H1 (cell line): ENCODE measurements around the gene PRKAB2. TPM values are rescaled to one million over a fixed set of nuclear protein-coding genes. Genes with fewer than 3 reads are reported as not detected.
A peak's percentile ranks its signal among the peaks of the same experiment; 100 is the strongest.

Experiments
- CTCF ChIA-PET: fragments of 300-600 bp; sonication (Branson Sonifier 250); formaldehyde crosslinking; loops from one replicate; lab custom pipeline; 2021; ENCODE audit not compliant: partially characterized antibody; lab: Charles Lee
- POLR2A ChIA-PET: fragments of 300-600 bp; sonication (Branson Sonifier 250); formaldehyde crosslinking; loops from one replicate; lab custom pipeline; 2021; ENCODE audit warnings: inconsistent platforms; ENCODE audit not compliant: partially characterized antibody; lab: Charles Lee
- DNase-seq, 2 experiments: peaks; one replicate each; pipeline versions ENCODE4 v3.0.0 to v3.0.0-alpha.2; 2010 to 2022; ENCODE audit warnings: low spot score in 2 of 2, low read depth in 1 of 2, mixed read lengths in 1 of 2
- FAIRE-seq: peaks from 2 replicates; lab custom pipeline; 2011; peaks lifted over from hg19 to GRCh38; lab: Jason Lieb, UNC
- H2AFZ ChIP-seq: 2 replicates; pipeline ENCODE4 v1.8.1; 2012; ENCODE audit warnings: low read length, inconsistent platforms
- H2AK5ac ChIP-seq: 2 replicates; pipeline ENCODE4 v1.6.1; 2013; ENCODE audit warnings: low read depth, low read length
- H2BK120ac ChIP-seq: replicated peaks from 2 replicates; pipeline ENCODE3; 2013; ENCODE audit warnings: low read depth, low read length, inconsistent platforms
- H2BK12ac ChIP-seq: 2 replicates; pipeline ENCODE4 v1.6.1; 2013; ENCODE audit warnings: low read depth, low read length
- H2BK15ac ChIP-seq: 2 replicates; pipeline ENCODE4 v1.6.1; 2013; ENCODE audit warnings: low read length
- H2BK20ac ChIP-seq: 2 replicates; pipeline ENCODE4 v1.6.1; 2013; ENCODE audit warnings: low read length
- H2BK5ac ChIP-seq: 2 replicates; pipeline ENCODE4 v1.6.1; 2013; ENCODE audit warnings: low read depth, low read length
- H3K14ac ChIP-seq: 2 replicates; pipeline ENCODE4 v1.6.1; 2013; ENCODE audit warnings: inconsistent platforms; ENCODE audit not compliant: insufficient read length
- H3K18ac ChIP-seq: 2 replicates; pipeline ENCODE4 v1.6.1; 2013; ENCODE audit warnings: low read length; ENCODE audit errors: extremely low read depth
- H3K23ac ChIP-seq: 2 replicates; pipeline ENCODE4 v1.6.1; 2013; ENCODE audit warnings: inconsistent platforms; ENCODE audit not compliant: insufficient read length
- H3K23me2 ChIP-seq: 2 replicates; pipeline ENCODE4 v1.6.1; 2013; ENCODE audit warnings: low read depth, low read length
- H3K27ac ChIP-seq: 2 replicates; pipeline ENCODE4 v1.6.1; 2011; ENCODE audit warnings: low read depth, low read length, inconsistent platforms
- H3K27me3 ChIP-seq, 4 experiments: replicated peaks in 1 of 4; 1 replicate in 1 of 4; 2 replicates in 3 of 4; pipeline versions ENCODE4 v1.6.1 to v1.8.1; 2011 to 2013; ENCODE audit warnings: low read length in 3 of 4, mild to moderate bottlenecking in 3 of 4, inconsistent platforms in 2 of 4, mixed read lengths in 2 of 4, moderate library complexity in 1 of 4; ENCODE audit not compliant: control insufficient read depth in 3 of 4, insufficient read depth in 3 of 4; ENCODE audit errors: extremely low read depth in 1 of 4
- H3K36me3 ChIP-seq, 4 experiments: 2 replicates each; pipeline versions ENCODE4 v1.6.1 to v1.8.1; 2011 to 2013; ENCODE audit warnings: mild to moderate bottlenecking in 4 of 4, low read length in 3 of 4, moderate library complexity in 2 of 4, control low read depth in 1 of 4, inconsistent platforms in 1 of 4; ENCODE audit not compliant: insufficient read depth in 4 of 4, control insufficient read depth in 2 of 4
- H3K4ac ChIP-seq: replicated peaks from 2 replicates; pipeline ENCODE3; 2013; ENCODE audit warnings: low read length, low read depth, mixed read lengths, inconsistent platforms; ENCODE audit not compliant: insufficient read length
- H3K4me1 ChIP-seq, 4 experiments: replicated peaks in 1 of 4; 1 replicate in 1 of 4; 2 replicates in 3 of 4; pipeline versions ENCODE4 v1.6.1 to v1.8.1; 2011 to 2013; ENCODE audit warnings: low read length in 3 of 4, inconsistent platforms in 2 of 4, mixed read lengths in 1 of 4; ENCODE audit not compliant: insufficient read depth in 4 of 4, control insufficient read depth in 3 of 4
- H3K4me2 ChIP-seq, 2 experiments: 2 replicates each; pipeline versions ENCODE4 v1.6.1 to v1.8.1; 2011 to 2013; ENCODE audit warnings: low read depth in 2 of 2, low read length in 2 of 2, control low read depth in 1 of 2, inconsistent platforms in 1 of 2, mild to moderate bottlenecking in 1 of 2; ENCODE audit not compliant: insufficient read depth in 1 of 2
- H3K4me3 ChIP-seq, 4 experiments: fragments of 200-600, 300-600 bp in 1 of 4; sonication (generic), shearing (Covaris generic), sonication (Bioruptor Twin) in 1 of 4; 2 replicates each; pipeline versions ENCODE4 v1.5.1 to v1.8.1; 2011 to 2016; ENCODE audit warnings: low read length in 4 of 4, low read depth in 3 of 4, control low read depth in 2 of 4, inconsistent platforms in 2 of 4, mild to moderate bottlenecking in 2 of 4, mixed read lengths in 1 of 4, moderate library complexity in 1 of 4; ENCODE audit not compliant: insufficient read depth in 2 of 4; ENCODE audit errors: extremely low read depth in 1 of 4
- H3K56ac ChIP-seq: replicated peaks from 2 replicates; pipeline ENCODE3; 2013; ENCODE audit warnings: low read depth, mild to moderate bottlenecking, mixed read lengths, low read length, inconsistent platforms; ENCODE audit not compliant: insufficient read length
- H3K79me1 ChIP-seq: 2 replicates; pipeline ENCODE4 v1.6.1; 2013; ENCODE audit warnings: low read depth, low read length, control low read depth
- H3K79me2 ChIP-seq, 2 experiments: 2 replicates each; pipeline versions ENCODE4 v1.6.1 to v1.8.1; 2012 to 2013; ENCODE audit warnings: low read length in 2 of 2, mild to moderate bottlenecking in 2 of 2, inconsistent platforms in 1 of 2; ENCODE audit not compliant: insufficient read depth in 2 of 2, control insufficient read depth in 1 of 2
- H3K9ac ChIP-seq, 4 experiments: replicated peaks in 1 of 4; 1 replicate in 1 of 4; 2 replicates in 3 of 4; pipeline versions ENCODE4 v1.6.1 to v1.8.1; 2011 to 2013; ENCODE audit warnings: low read depth in 3 of 4, low read length in 3 of 4, control low read depth in 2 of 4, mild to moderate bottlenecking in 2 of 4, moderate library complexity in 2 of 4, inconsistent platforms in 1 of 4; ENCODE audit errors: extremely low read depth in 1 of 4
- H3K9me3 ChIP-seq, 2 experiments: 2 replicates each; pipeline versions ENCODE4 v1.6.1 to v1.8.1; 2012 to 2013; ENCODE audit warnings: mild to moderate bottlenecking in 2 of 2, moderate library complexity in 2 of 2, control low read depth in 1 of 2, inconsistent platforms in 1 of 2, low read depth in 1 of 2, low read length in 1 of 2, mixed read lengths in 1 of 2; ENCODE audit not compliant: insufficient read depth in 2 of 2
- H4K20me1 ChIP-seq, 2 experiments: replicated peaks in 1 of 2; 2 replicates each; pipeline versions ENCODE3 to v1.8.1; 2011 to 2013; ENCODE audit warnings: inconsistent platforms in 2 of 2, low read length in 2 of 2, mild to moderate bottlenecking in 1 of 2; ENCODE audit not compliant: insufficient read depth in 2 of 2, control insufficient read depth in 1 of 2
- H4K5ac ChIP-seq: 2 replicates; pipeline ENCODE4 v1.6.1; 2013; ENCODE audit warnings: low read length, low read depth, mixed read lengths, inconsistent platforms; ENCODE audit not compliant: insufficient read length
- H4K8ac ChIP-seq: 2 replicates; pipeline ENCODE4 v1.8.0; 2013; ENCODE audit warnings: mild to moderate bottlenecking, moderate library complexity, low read length, inconsistent platforms; ENCODE audit not compliant: insufficient read depth; ENCODE audit errors: extremely low read depth
- H4K91ac ChIP-seq: replicated peaks from 2 replicates; pipeline ENCODE3; 2013; ENCODE audit warnings: low read length, mixed read lengths, inconsistent platforms; ENCODE audit not compliant: insufficient read length
- ATF2 ChIP-seq: IDR thresholded peaks from 2 replicates; pipeline ENCODE4 v1.6.1; 2012; ENCODE audit warnings: low read length, inconsistent platforms
- CTBP2 ChIP-seq: IDR thresholded peaks from 2 replicates; pipeline ENCODE4 v1.7.0; 2011; ENCODE audit warnings: borderline replicate concordance, mild to moderate bottlenecking, moderate library complexity, mixed read lengths, low read length; ENCODE audit not compliant: insufficient read depth, insufficient read length
- JUN ChIP-seq: IDR thresholded peaks from 2 replicates; pipeline ENCODE4 v1.6.1; 2011; ENCODE audit warnings: low read depth, mild to moderate bottlenecking, improper control_type of control experiment, low read length
- MAFK ChIP-seq: IDR thresholded peaks from 2 replicates; pipeline ENCODE4 v1.6.1; 2012; ENCODE audit warnings: low read depth, mild to moderate bottlenecking, improper control_type of control experiment, low read length
- NANOG ChIP-seq: IDR thresholded peaks from 2 replicates; pipeline ENCODE4 v1.6.1; 2011; ENCODE audit warnings: low read length, low read depth, mild to moderate bottlenecking, inconsistent platforms; ENCODE audit not compliant: insufficient read depth, poor library complexity, severe bottlenecking
- RFX5 ChIP-seq: IDR thresholded peaks from 2 replicates; pipeline ENCODE4 v1.6.1; 2011; ENCODE audit warnings: low read depth, low read length, improper control_type of control experiment, borderline replicate concordance
- SIRT6 ChIP-seq: IDR thresholded peaks from one replicate; pipeline ENCODE4 v1.7.1; 2012; ENCODE audit warnings: low read length, inconsistent platforms
- SP2 ChIP-seq: IDR thresholded peaks from 2 replicates; pipeline ENCODE4 v1.6.1; 2012; ENCODE audit warnings: mild to moderate bottlenecking, low read length, inconsistent platforms
- USF2 ChIP-seq: IDR thresholded peaks from 2 replicates; pipeline ENCODE4 v1.6.1; 2011; ENCODE audit warnings: low read length, improper control_type of control experiment
- YY1 ChIP-seq: IDR thresholded peaks from 2 replicates; pipeline ENCODE4 v1.6.1; 2011; ENCODE audit warnings: low read depth, mild to moderate bottlenecking, low read length
- ZNF274 ChIP-seq: IDR thresholded peaks from 2 replicates; pipeline ENCODE4 v1.7.0; 2012; ENCODE audit warnings: low read length, borderline replicate concordance; ENCODE audit errors: extremely low read depth
- WGBS, 2 experiments: shearing (Covaris generic) in 1 of 2; methylation state at CpG; one replicate each; pipeline versions ENCODE4 v1.1.6 to v1.1.7; 2013 to 2015; ENCODE audit warnings: low lambda C conversion rate in 2 of 2, mixed read lengths in 2 of 2, inconsistent platforms in 1 of 2, low coverage in 1 of 2, missing lambda C conversion rate in 1 of 2; ENCODE audit not compliant: insufficient replicate concordance in 2 of 2, insufficient coverage in 1 of 2, insufficient read length in 1 of 2; ENCODE audit errors: extremely low coverage in 1 of 2, missing lambda C conversion rate in 1 of 2; 5-methylcytosine and 5-hydroxymethylcytosine counted together
- polyA plus RNA-seq, 7 experiments: library from polyadenylated mRNA; depleted of rRNA in 3 of 7; stranded (reverse) in 5 of 7; unstranded in 2 of 7; fragments of >200 nt in 5 of 7; fragments of 200-250 nt in 2 of 7; gene quantifications; 1 replicate in 5 of 7; 2 replicates in 1 of 7; 4 replicates in 1 of 7; pipeline versions ENCODE4 v1.2.1 to v1.2.3, GENCODE V29; 2011 to 2013; ENCODE audit warnings: missing spikeins in 2 of 7, mixed read lengths in 2 of 7
- total RNA-seq: library from RNA; stranded (reverse); fragmentation: NEBNext Ultra II Directional; extraction: Animal tissue kit (Norgen Biotek cat#: 25700); gene quantifications from 2 replicates; pipeline ENCODE4 v1.2.1, GENCODE V29; 2021

PRKAB2 gene
- total and polyA plus RNA-seq, 2 of the 8 experiments (the other 6 are each of a cell fraction or from before 2014, with no cell fraction given): 15.0 to 18.9 TPM

GRCh38 chr1:147109762-147110161 is 62.5 kb downstream of the PRKAB2 start:
- H4K91ac ChIP-seq: no peak overlapping the region
- no peak overlapping the region for H2BK5ac ChIP-seq
- DNase-seq (no peak), FAIRE-seq (no peak)
- no peaks in the 10 kb centered on the region for H3K27me3 ChIP-seq
- no peak overlapping the region for H3K14ac ChIP-seq
- CTCF ChIA-PET: no interaction called here
- H2BK15ac ChIP-seq: no peak overlapping the region
- WGBS, 2 experiments: 75% methylated on average over 4 of the region's 4 CpGs; no CpG with 5 or more reads in 1 of the 2 experiments
- H3K56ac ChIP-seq: no peak overlapping the region
- no peak overlapping the region for H2AK5ac ChIP-seq
- no peak overlapping the region for H3K4me3 ChIP-seq
- no peaks in the 10 kb centered on the region for H3K4me1 ChIP-seq
- no peak overlapping the region for H3K18ac ChIP-seq
- no peak overlapping the region for H4K8ac ChIP-seq
- no peak overlapping the region for H3K27ac ChIP-seq
- no peak overlapping the region for H3K4ac ChIP-seq
- H3K79me1 ChIP-seq: no peaks in the 10 kb centered on the region
- H3K23ac ChIP-seq: no peak overlapping the region
- no peak overlapping the region for H3K9ac ChIP-seq
- POLR2A ChIA-PET: interaction anchor here (4.0 kb wide), 1 partner anchor 25 kb away, joined by 19 read pairs; no protein-coding TSS in a partner anchor
- peak overlapping the region; percentile 81; the same call in 1 of the 2 replicates for H2AFZ ChIP-seq
- no peaks in the 10 kb centered on the region for H3K23me2 ChIP-seq
- no peaks in the 10 kb centered on the region for H3K9me3 ChIP-seq
- no peaks in the 10 kb centered on the region for H3K79me2 ChIP-seq
- H2BK120ac ChIP-seq: no peak overlapping the region
- H4K20me1 ChIP-seq: no peaks in the 10 kb centered on the region
- no peak overlapping the region for H2BK20ac ChIP-seq
- H3K4me2 ChIP-seq: no peak overlapping the region
- H4K5ac ChIP-seq: no peak overlapping the region
- no peaks in the 10 kb centered on the region for H3K36me3 ChIP-seq
- no peak overlapping the region for H2BK12ac ChIP-seq
- TF ChIP-seq NANOG: no peak
- TF ChIP-seq YY1: no peak
- no peak for TF ChIP-seq ATF2
- no peak for TF ChIP-seq JUN
- TF ChIP-seq USF2: no peak
- TF ChIP-seq RFX5: no peak
- TF ChIP-seq ZNF274: no peak
- TF ChIP-seq SIRT6: no peak
- TF ChIP-seq SP2: no peak
- no peak for TF ChIP-seq CTBP2
- TF ChIP-seq MAFK: no peak
